ENCODE measurements around the gene FLT1. TPM values are rescaled to one million over a fixed set of nuclear protein-coding genes. Genes with fewer than 3 reads are reported as not detected.

Gene FLT1
- polyA plus RNA-seq, 2 of the 4 experiments (the other 2 are of a cell fraction), result not detected

DNA sequence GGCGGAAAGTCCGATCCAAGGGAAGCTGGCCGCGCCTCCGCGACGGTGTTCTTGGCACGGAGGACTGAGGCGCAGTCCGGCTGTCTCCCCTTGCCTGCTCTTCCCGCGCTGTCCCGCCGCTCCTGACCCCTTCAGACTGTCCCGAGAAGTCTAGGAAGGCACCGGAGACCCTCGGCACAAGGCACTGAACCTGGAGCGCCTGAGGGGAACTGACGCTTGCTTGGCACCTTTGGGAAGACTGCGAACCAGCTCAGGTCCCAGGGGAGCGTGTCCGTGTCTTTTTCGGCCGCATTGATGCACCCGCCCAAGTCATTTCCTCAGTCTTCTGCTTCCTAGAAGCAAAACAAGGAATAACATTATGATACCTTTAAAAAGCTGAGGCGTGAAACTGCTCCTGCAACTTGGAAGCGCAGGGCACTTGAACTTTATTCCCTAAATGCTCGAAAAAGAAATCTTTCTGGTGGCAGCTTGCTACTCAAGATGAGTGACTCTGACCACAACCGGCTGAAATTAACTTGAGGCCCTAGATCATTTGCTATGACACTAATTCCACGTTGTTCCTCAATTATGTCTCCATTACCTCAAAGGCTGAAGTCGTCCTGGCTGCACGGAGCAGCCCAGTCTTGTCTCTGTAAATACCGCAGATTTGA is 735 bp upstream of the FLT1 start:
- TF ChIP-seq HEYL (CRISPR knock-in tag; IDR thresholded peaks at IDR 0.05), result no peak
- TF ChIP-seq SREBF2 (IDR thresholded peaks at IDR 0.05), result no peak
- TF ChIP-seq RNF2 (IDR thresholded peaks at IDR 0.05; ENCODE audit: borderline replicate concordance, low read depth), result no peak
- no peak for TF ChIP-seq PHF8 (IDR thresholded peaks at IDR 0.05; ENCODE audit: borderline replicate concordance, low read depth)
- TF ChIP-seq, protein P1, sequence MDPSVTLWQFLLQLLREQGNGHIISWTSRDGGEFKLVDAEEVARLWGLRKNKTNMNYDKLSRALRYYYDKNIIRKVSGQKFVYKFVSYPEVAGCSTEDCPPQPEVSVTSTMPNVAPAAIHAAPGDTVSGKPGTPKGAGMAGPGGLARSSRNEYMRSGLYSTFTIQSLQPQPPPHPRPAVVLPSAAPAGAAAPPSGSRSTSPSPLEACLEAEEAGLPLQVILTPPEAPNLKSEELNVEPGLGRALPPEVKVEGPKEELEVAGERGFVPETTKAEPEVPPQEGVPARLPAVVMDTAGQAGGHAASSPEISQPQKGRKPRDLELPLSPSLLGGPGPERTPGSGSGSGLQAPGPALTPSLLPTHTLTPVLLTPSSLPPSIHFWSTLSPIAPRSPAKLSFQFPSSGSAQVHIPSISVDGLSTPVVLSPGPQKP (IDR thresholded peaks at IDR 0.05; ENCODE audit: low read depth, low read length), result no peak
- no peak for TF ChIP-seq MAZ (IDR thresholded peaks at IDR 0.05; ENCODE audit: borderline replicate concordance, low read depth, low read length)
- TF ChIP-seq NFE2L2 (conservative IDR thresholded peaks at IDR 0.05; ENCODE audit: low read length), result no peak
- no peak for TF ChIP-seq JUN (IDR thresholded peaks at IDR 0.05)
- TF ChIP-seq KDM1A (IDR thresholded peaks at IDR 0.05; ENCODE audit: low read depth), result no peak
- no peak for TF ChIP-seq HOXB13 (CRISPR knock-in tag; IDR thresholded peaks at IDR 0.05; ENCODE audit: low read depth)
- no peak for TF ChIP-seq NR3C1 (IDR thresholded peaks at IDR 0.05)
- no peak for TF ChIP-seq NPAS2 (CRISPR knock-in tag; IDR thresholded peaks at IDR 0.05; ENCODE audit: borderline replicate concordance)
- no peak for TF ChIP-seq ZSCAN20 (CRISPR knock-in tag; IDR thresholded peaks at IDR 0.05)
- no peak for TF ChIP-seq SMC3 (IDR thresholded peaks at IDR 0.05)
- no peak for TF ChIP-seq FOXS1 (CRISPR knock-in tag; IDR thresholded peaks at IDR 0.05)
- TF ChIP-seq HOXB5 (CRISPR knock-in tag; IDR thresholded peaks at IDR 0.05), result no peak
- TF ChIP-seq, protein P2, sequence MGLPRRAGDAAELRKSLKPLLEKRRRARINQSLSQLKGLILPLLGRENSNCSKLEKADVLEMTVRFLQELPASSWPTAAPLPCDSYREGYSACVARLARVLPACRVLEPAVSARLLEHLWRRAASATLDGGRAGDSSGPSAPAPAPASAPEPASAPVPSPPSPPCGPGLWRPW (IDR thresholded peaks at IDR 0.05), result no peak
- TF ChIP-seq CHD2 (IDR thresholded peaks at IDR 0.05; ENCODE audit: low read length, partially characterized antibody), result no peak
- TF ChIP-seq, protein P3, sequence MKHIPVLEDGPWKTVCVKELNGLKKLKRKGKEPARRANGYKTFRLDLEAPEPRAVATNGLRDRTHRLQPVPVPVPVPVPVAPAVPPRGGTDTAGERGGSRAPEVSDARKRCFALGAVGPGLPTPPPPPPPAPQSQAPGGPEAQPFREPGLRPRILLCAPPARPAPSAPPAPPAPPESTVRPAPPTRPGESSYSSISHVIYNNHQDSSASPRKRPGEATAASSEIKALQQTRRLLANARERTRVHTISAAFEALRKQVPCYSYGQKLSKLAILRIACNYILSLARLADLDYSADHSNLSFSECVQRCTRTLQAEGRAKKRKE (CRISPR knock-in tag; IDR thresholded peaks at IDR 0.05; ENCODE audit: low read depth), result no peak
- FAIRE-seq, result no peak
- H3K4me1 ChIP-seq, result peaks cover 3% of the 10 kb centered on the region; the same call in 1 of the 3 replicates
- POLR2A ChIA-PET, result no interaction called here
- peak overlapping the region; percentile 36; the same call in 1 of the 3 replicates for H3K4me3 ChIP-seq
- no peaks in the 10 kb centered on the region for H3K9me3 ChIP-seq
- no peak for DNase-seq (ENCODE audit: low read depth in 1 of 2, low spot score in 1 of 2)
- 0 out of 6 replicates have a peak, but pooled peaks of 1 of the 2 experiments have one; percentile 28 for ATAC-seq
- peak overlapping the region; percentile 69 for H3K4me2 ChIP-seq
- no peak overlapping the region for H3K27ac ChIP-seq
- CTCF ChIA-PET, result interaction anchor here (0.7 kb wide), 1 partner anchor 65 kb away, joined by 4 read pairs; no protein-coding TSS in a partner anchor
- 25% methylated on average over 24 of the region's 33 CpGs for WGBS (ENCODE audit: missing lambda C conversion rate)

DNA sequence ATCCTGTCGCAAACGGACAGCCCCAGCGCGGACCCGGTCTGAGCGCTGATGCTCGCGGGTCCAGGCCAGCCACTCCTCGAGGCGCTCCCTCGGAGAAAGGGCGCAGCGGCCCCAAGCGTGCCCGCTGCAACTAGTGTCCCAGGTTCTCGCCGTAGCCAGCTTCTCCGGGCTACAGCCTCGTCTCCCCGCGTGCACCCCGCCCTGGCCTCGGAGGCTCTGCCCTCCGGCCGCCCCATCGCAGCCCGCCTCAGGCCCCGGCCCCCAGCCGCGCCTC is 487 bp downstream of the FLT1 start:
- Histone ChIP-seq H3K4me3 (peak overlapping the region; percentile 36; the same call in 2 of the 3 replicates), H3K4me2 (peak overlapping the region; percentile 69), H3K4me1 (peaks cover 3% of the 10 kb centered on the region; the same call in 1 of the 3 replicates), H3K27ac (no peak overlapping the region), H3K9me3 (no peaks in the 10 kb centered on the region)
- ATAC-seq, result no peak; a peak in 1 of 6 replicates
- WGBS (ENCODE audit: missing lambda C conversion rate), result no CpG with 5 or more reads among the region's 30 CpGs
- CTCF ChIA-PET, result no interaction called here
- no peak for DNase-seq (ENCODE audit: low read depth in 1 of 2, low spot score in 1 of 2)
- POLR2A ChIA-PET, result no interaction called here
- no peak for FAIRE-seq
- no peak for TF ChIP-seq NFE2L2 (conservative IDR thresholded peaks at IDR 0.05; ENCODE audit: low read length)
- no peak for TF ChIP-seq KDM1A (IDR thresholded peaks at IDR 0.05; ENCODE audit: low read depth)
- TF ChIP-seq JUNB (IDR thresholded peaks at IDR 0.05), result no peak
- TF ChIP-seq ZFP36 (IDR thresholded peaks at IDR 0.05; ENCODE audit: borderline replicate concordance, partially characterized antibody), result no peak
- no peak for TF ChIP-seq ESRRA (IDR thresholded peaks at IDR 0.05; ENCODE audit: borderline replicate concordance, low read length)
- no peak for TF ChIP-seq FOXS1 (CRISPR knock-in tag; IDR thresholded peaks at IDR 0.05)
- TF ChIP-seq, protein P4, sequence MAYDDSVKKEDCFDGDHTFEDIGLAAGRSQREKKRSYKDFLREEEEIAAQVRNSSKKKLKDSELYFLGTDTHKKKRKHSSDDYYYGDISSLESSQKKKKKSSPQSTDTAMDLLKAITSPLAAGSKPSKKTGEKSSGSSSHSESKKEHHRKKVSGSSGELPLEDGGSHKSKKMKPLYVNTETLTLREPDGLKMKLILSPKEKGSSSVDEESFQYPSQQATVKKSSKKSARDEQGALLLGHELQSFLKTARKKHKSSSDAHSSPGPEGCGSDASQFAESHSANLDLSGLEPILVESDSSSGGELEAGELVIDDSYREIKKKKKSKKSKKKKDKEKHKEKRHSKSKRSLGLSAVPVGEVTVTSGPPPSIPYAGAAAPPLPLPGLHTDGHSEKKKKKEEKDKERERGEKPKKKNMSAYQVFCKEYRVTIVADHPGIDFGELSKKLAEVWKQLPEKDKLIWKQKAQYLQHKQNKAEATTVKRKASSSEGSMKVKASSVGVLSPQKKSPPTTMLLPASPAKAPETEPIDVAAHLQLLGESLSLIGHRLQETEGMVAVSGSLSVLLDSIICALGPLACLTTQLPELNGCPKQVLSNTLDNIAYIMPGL (CRISPR knock-in tag; IDR thresholded peaks at IDR 0.05; ENCODE audit: borderline replicate concordance), result no peak
- no peak for TF ChIP-seq POLR2A (IDR thresholded peaks at IDR 0.05; ENCODE audit: low read length)
- TF ChIP-seq, protein P2 (IDR thresholded peaks at IDR 0.05), result no peak
- no peak for TF ChIP-seq JUN (IDR thresholded peaks at IDR 0.05)
- TF ChIP-seq NR3C1 (IDR thresholded peaks at IDR 0.05), result no peak
- no peak for TF ChIP-seq EP300 (IDR thresholded peaks at IDR 0.05)
- no peak for TF ChIP-seq HDAC2 (IDR thresholded peaks at IDR 0.05)

Data from A549 (cell line).